GM18498 (cell line): ENCODE measurements around the gene NME3.

Experiments used
- ATAC-seq: cut with Tn5 transposase; IDR thresholded peaks from one replicate; pipeline ENCODE4 v1.9.1; 2021; ENCODE audit warnings: mild to moderate bottlenecking, moderate library complexity; ENCODE audit not compliant: unreplicated experiment

NME3 gene

DNA sequence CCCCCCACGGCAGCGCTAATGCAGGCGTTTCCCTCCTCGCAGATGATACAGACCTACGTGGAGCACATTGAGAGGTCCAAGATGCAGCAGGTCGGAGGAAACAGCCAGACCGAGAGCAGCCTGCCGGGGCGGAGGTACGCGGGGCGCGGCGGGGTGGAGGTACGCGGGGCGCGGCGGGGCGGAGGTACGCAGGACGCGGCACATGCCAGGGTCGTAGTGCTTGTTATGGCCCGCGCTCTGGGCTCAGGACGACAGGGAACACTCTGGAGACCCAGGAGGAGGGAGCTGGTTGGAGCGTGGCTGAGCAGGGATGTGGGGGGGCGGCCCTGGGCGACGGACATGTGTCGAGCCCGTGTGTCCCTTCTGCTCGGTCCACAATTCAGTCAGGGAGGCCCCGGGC is 41.9 kb downstream of the NME3 start:
- ATAC-seq, result no peak

DNA sequence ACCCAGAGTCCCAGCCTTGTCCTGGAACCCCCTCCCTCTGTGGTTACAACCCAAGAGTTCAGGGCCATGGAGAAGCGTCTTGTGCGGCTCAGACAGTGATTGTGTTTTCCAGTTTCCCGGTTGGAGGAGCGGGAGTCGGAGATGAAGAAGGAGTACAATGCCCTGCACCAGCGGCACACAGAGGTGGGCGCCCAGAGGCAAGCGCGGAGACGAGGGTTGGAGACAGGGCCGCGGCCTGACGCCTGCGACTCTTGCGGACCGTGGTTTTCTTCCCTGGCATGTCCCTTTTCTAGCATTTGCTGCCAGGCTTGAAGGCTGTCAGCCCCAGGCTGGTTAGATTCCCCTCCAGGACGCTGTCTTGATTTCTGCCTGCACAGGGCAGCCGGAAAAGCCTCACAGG is 42.3 kb downstream of the NME3 start:
- no peak for ATAC-seq

DNA sequence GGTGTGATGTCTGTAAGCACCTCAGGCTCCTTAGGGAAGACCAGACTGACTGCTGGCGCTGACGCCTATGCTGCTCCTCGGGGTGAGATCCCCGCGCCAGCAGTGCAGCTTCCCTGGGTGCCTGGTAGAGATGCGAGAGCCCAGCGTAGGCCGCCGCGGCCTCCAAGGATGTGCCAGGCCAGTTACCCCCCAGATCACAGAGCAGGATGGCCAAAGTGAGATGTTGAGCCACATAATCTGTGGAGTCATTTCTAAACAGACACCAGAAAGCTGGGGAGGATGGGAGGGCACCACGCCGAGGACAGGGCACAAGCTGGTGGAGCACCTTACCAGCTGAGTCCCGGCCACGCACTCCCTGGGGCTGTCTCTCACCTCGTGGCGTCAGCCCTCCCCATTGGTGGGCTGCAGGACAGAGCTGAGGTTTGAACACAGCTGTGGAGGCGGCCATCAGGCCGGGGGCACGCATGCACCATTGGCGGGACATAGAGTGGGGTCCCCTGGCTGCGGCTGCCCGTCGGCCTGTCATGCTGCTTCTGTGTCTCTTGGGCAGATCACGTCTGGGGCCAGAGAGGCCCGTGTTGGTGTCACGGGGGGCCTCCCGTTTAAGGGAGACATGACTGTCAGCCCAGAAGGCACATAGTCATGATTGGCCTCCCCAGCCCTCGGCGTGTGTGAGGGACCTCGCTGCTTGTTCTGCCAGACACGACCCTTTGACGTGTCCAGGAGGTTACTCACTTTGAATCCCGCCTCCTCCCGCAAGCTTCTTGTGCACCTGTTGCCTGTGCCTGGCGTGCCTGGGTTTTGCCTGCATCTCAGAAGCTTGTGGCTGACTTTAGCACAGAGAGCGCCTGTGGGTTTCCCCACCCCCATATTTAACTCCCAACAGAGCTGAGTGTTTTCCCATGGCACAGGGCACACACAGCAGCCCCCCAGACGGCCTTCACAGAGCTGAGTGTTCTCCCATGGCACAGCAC is 43.4 kb downstream of the NME3 start:
- no peak for ATAC-seq

DNA sequence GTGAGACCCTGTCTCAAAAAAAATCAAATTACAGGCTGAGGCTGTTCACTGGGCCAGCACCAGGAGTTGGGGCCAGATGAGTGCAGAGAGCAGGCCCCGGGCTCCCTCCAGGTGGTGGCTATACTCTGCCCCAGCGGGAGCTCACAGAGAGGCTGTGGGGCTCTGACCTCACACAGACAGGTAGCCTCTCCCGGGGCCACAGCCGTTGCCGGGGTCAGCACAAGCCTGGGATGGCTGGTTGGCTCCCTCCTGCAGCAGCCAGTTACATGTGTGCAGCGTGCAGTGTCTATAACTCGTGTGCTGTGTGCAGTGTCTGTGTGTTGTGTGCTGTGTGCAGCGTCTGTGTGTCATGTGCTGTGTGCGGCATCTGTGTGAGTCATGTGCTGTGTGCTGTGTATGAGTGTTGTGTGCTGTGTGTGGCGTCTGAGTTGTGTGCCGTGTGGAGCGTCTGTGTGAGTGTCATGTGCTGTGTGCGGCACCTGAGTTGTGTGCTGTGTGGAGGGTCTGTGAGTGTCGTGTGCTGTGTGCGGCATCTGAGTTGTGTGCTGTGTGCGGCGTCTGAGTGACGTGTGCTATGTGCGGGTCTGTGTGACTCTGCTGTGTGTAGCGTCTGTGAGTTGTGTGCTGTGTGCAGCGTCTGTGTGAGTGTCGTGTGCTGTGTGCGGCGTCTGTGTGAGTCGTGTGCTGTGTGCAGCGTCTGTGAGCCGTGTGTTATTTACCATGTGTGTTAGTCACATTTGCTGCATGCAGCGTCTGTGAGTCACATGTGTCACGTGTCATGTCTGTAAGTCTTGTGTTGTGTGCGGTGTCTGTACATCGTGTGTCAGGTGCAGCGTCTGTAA is 44.5 kb downstream of the NME3 start:
- no peak for ATAC-seq

DNA sequence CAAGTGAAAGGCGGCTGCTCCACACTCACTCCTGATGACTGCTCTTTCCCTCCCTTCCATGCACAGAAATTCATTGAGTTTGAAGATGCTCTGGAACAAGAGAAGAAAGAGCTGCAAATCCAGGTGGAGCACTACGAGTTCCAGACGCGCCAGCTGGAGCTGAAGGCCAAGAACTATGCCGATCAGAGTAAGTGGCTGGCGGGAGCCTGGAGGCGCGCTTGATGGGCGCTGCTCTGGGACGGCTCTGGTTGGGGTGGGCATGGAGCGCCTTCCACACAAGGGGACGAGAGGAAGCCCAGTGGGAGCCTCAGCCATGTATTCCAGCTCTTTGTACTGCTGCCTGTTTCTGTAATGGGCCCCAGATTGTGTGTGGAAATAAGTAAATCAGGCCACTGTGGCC is 46.9 kb downstream of the NME3 start:
- ATAC-seq, result no peak

DNA sequence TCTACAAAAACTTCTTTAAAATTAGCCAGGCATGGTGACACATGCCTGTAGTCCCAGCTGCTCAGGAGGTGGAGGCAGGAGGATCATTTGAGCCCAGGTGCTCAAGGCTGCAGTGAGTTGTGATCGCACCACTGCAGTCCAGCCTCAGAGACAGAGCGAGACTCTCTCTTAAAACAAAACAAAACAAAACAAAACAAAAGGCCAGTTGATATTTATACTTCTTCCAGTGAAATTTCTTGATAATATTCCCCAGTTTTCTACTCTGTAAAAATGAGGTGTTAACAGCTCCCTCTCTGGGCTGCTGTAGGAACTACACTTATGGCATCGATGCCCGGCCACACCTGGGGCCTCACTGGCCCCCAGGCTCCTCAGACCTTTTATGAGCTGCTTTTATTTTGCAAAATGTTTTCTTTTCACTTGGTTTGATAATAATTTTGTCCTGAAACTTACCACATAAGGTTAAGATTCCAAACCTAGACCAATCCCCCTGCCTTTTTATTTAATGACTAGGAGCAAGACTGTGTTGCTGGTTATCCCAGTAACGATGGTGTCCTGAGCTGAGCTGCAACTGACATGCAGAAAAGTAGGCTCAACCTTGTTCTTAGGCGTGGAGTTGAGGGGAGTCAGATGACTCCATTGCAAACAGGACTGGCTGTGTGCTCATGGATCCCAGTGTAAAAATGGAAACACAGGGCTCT is 47.7 kb downstream of the NME3 start:
- no peak for ATAC-seq

DNA sequence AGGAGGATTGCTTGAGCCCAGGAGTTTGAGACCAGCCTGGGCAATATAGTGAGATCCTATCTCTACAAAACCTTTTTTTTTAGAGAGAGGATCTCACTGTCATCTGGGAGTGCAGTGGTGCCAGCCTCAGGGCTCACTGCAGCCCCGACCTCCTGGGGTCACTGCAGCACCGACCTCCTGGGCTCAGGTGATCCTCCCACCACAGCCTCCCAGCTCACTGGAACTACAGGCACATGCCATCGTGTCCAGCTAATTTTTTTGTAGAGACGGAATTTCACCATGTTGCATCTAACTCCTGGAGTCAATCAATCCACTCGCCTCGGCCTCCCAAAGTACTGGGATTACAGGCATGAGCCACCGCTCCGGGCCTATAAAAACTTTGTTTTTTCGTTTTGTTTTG is 50.0 kb downstream of the NME3 start:
- no peak for ATAC-seq
